ENCODE results near the gene HSCB.
"Not testable (repeated sequence)": the region's sequence is repeated elsewhere in the genome, so short reads cannot be mapped to it uniquely, and the experiment has no call there.

The HSCB gene

DNA sequence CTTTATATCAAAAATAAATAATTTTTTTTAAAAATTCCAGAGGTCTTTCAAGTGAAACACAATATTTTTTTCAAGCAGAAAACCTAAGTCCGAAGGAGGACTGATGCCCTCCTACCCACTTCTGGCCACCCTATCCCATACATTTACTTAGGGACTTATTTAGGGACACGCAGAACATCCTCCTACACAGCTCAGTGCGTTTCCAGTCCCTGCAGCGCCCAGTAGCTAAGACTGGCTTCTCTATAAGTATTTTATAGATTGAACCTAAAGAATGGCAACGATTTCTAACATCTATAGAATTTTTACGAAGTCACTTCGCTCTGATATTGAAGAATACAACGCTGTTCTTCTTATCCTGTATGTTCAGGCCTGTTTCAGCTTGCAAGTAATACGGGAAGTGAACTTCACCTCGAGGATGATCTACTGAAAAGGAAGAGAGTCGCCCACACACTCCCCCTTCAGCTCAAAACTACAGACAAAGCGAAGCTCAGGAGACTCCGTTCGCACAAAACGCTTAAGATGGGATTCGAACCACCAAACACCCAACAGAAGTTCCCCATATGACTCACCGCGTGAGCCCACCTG, 547 bp upstream of the HSCB start:
- no peak for DNase-seq

DNA sequence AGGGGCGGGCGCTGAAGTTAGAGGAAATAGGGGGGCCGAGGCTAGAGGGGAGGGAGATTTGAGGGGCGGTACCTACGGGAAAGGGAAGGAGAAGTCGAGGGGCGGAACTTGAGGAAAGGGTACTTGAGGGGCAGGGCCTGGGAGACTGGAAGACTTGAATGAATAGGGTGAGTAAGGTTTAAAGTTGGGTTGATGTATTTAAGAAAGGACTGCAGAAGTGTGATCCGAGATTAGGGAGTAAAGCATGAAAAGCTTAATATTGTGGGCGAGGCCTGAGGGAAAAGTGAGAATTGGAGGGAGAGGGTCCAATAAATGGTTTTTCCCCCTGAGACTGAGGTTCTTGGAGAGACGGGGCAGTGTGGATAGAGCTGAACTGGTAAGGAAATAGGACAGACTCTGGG, 723 bp downstream of the HSCB start:
- DNase-seq: no peak

DNA sequence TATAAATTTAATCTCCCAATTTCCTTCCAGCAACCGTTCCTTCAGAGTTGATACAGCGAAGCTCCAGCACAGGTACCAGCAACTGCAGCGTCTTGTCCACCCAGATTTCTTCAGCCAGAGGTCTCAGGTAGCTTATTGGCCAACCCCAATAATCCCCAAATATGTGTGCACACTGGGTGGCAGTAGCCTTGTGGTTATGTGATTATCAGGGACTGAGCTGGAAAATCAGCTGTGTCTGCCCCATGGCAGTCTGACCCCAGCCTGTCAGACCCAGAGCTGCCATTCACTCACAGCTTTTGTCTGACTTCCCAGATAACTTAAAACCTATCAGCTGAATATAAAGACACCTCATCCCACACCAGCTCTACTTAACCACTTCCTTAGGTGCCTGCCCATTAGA, 2.0 kb downstream of the HSCB start:
- DNase-seq: no peak

DNA sequence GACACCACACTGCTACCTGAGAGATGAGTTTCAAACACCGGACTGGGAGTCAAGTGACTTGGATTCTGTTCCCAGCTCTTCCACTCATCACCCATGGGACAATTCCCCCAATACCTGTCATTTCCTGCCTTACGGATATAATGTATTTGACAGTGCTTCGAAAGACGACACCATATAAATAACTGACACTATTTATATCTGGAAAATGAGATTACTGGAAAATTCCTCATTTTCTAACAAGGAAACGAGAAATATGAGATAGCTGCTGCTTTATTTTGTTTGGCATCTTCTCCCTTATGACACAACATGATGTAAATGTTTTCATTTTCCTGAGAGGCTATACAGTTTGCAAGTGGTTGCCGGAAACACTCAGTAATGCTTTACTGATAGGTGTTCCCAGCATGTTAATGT, 8.6 kb downstream of the HSCB start:
- DNase-seq: no peak

DNA sequence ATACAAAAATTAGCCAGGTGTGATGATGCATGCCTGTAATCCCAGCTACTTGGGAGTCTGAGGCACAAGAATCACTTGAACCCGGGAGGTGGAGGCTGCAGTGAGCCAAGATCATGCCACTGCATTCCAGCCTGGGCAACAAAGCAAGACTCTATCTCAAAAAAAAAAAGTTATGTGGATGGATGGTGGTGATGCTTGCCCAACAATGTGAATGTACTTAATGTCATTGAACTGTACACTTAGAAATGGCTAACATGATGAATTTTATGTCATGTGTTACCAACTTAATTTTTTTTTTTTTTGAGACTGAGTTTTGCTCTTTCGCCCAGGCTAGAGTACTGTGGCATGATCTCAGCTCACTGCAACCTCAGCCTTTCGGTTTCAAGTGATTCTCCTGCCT, 12.7 kb downstream of the HSCB start:
- not testable (repeated sequence) for DNase-seq

DNA sequence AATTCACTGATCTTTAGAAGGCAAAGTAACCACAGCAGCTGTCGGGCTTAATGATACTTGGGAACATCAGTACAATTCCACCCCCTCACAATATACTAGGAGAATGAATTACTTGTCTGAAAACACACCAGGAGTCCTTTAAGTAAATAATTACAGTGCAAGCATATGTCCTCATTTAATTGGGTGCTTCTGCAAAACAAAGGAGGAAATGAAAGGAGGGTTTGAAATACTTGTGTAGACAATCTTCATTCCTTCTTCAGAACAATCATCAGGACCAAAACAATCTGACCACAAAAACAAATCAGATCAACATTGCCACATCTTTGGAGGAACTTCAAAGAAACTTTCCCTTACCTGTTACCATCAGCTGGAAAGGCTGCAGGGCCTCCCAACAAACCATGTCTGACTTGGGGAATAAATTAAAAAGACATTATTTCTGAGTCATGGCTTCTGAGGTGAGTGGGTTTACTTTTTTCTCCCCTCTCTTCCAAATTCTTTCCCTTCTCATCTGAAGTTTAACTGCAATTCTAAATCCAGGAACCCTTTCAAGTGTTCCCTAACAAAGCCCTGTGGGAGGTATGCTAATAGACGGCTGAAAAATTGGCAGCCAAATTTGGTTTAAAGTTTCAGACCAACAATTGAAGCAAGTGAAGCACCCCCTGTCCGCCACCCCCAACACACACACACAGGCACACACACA, 18.2 kb downstream of the HSCB start:
- DNase-seq: no peak

DNA sequence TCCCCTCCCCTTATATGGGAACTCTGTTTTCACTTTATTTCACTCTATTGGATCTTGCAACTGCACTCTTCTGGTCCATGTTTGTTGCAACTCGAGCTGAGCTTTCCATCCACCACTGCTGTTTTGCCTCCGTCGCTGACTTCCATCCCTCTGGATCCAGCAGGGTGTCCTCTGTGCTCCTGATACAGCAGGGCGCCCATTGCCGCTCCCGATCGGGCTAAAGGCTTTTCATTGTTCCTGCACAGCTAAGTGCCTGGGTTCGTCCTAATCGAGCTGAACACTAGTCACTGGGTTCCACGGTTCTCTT, 19.6 kb downstream of the HSCB start:
- DNase-seq: no peak

DNA sequence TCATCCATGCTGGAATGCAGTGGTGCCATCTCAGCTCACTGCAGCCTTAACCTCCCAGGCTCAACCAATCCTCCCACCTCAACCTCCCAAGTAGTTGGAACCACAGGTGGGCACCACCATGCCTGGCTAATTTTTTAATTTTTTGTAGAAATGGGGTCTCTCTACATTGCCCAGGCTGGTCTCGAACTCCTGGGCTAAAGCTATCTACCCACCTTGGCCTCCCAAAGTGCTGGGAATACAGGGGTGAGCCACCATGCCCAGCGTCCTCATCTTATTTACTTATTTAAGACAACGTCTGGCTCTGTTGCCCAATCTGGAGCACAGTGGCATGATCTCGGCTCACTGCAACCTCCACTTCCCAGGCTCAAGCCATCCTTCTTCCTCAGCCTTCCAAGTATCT, 20.2 kb downstream of the HSCB start:
- DNase-seq: not testable (repeated sequence)

DNA sequence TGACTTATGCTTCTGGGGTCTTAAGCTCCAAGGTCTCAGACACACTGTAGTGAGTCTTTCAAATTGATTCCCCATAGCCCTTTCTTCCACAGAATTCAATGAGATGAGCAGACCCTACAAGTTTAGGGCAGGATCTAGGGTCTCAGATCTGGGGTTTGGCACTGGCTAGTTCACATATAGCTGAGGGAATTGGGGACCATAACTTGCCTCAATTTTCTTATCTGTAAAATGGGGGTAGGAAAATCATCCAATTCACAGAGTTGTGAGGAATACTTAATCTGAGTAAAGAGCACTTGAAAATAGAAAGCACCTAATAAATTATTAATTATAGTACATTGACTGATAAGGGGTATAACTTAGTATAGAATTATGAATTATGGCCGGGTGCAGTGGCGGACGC, 24.8 kb downstream of the HSCB start:
- no peak for DNase-seq

DNA sequence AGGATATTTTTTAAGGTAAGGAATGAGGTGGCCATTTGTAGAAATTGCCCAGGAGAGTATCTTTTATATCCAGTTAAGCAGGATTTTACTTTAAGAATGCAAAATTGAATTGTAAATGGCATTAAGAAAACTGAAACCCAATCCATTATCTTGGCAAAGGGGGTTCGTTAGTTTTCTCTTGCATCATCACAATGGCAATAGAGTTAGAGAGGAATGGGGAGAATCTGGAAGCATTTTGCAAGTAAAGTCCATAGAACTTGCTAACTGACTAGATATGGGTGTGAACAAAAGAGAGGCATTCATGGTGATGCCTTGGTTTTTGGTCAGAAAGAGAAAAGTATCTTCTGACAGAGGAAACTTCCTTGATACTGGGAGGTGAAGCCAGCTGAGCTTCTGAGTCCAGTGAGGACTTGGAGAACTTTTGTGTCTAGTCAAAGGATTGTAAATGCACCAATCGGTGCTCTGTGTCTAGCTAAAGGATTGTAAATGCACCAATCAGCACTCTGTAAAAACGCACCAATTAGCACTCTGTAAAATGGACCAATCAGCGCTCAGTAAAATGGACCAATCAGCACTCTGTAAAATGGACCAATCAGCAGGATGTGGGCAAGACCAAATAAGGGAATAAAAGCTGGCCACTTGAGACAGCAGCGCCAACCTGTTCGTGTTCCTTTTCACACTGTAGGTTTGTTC, 27.0 kb downstream of the HSCB start:
- DNase-seq: no peak

DNA sequence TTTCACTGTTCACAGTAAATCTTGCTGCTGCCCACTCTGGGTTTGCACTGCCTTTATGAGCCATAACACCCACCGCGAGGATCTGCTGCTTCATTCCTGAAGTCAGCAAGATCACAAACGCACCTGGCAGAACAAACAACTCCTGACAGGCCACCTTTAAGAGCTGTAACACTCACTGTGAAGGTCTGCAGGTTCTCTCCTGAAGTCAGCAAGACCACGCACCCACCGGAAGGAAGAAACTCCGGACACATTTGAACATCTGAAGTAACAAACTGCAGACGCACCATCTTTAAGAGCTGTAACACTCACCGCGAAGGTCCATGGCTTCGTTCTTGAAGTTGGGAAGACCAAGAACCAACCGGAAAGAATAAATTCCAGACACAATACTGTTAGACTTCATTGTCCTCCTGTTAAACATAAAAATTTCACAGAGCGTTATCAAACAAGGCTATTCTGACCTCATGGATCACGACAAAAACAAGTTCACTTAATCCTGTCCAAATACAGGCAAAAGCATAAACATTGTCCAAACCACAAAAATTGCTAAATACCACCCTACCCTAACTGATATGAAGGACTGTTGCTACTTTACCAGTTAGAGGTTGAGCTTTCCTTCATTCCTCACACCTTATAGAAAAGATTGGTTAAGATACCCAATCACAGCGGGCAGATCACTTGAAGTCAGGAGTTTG, 27.7 kb downstream of the HSCB start:
- DNase-seq: no peak

DNA sequence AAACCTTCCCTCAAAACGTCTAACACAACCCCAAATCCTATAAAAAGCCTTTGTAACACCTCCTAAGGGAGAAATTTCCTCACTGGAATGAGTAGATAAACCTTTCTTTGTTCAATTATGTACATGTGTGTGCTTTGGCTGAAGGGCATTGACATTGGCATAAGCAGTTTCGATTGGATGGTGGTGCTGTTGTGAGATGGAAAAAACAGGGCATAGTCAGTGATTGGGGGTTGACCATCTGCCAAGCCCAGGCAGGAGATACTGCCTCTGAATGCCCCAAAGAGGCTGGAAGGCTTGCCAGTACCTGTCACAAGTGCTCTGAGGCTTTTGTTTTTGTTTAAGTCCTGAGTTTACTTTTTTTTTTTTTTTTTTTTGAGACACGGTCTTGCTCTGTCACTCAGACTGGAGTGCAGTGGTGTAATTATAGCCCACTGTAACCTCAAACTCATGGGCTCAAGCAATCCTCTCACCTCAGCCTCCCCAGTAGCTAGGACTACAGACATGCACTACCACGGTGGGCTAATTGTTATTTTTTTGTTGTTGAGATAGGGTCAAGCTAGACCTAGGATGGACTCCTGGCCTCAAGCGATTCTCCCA, 29.5 kb downstream of the HSCB start:
- DNase-seq: no peak

DNA sequence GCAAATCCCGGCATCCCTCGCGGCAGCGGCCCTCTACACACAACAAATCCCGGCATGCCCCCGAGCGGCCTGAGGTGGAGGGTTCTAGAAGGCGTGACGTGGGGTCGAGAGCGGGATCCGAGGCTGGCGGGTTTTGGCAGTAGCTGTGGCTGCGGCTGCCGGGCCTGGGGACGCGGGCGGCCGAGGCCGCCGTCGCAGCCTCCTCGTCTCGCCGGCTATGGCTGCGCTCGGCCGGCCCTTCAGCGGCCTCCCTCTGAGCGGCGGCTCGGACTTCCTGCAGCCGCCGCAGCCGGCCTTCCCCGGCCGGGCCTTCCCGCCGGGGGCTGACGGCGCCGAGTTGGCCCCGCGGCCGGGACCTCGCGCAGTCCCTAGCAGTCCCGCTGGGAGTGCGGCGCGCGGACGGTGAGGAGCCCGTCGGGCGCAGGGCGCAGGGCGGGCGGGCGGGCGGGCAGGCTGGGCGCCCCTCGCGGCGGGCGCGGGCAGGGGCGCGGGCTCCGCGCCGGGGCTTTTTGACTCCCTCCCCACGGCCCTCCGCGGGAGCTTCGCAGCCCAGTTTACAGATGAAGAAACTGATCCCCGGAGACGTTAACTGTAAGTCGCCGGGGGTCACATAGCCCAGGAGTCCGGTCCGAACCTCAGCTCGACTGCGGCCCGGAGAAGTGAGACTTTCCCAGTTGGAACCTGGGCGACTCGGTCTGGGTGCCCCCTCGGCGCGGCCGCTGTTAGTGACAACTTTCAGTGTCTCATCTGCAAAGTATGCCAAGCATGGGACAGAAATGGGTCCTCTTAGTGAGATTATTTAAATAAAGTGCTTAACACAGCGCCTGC, 31.0 kb downstream of the HSCB start, which contains the start of gene CCDC117:
Gene CCDC117 (plus strand): TSS at position 63 of the 828 bp plus-strand sequence. CDS start 155 bp downstream, at position 218.
- peak; percentile 77 to 88 (median 83) for DNase-seq

DNA sequence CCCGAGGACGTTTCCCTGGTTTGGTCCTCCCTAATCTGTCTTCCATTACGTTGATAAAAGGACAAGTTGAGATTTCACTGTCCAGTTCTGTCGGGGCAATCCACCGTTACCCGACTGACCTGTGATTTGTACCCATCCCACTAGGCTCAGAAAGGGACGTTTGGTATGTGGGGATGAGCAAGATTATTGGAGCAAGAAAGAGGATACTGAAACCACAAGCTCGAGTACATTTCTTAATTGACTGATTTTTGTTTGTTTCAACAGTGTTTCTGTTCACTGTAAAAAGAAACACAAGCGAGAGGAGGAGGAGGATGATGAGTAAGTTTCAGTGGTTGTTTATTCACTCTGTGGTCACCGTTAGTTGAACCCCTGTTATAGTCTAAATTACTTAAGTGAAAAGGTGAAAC, 31.6 kb downstream of the HSCB start:
- DNase-seq: no peak

DNA sequence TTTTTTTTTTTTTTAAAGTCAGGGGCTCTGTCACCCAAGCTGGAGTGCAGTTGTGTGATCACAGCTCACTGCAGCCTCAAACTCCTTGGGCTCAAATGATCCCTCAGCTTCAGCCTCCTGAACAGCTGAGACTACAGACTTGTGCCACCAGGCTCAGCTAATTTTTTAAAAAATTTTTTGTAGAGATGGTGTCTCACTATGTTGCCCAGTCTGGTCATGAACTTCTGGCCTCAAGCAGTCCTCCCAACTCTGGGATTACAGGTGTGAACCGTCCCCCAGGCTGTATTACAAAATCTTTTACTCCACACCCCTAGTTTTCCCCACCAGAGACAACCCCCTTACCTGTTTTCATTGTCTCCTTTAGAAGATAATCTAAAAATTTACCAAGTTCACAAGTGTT, 32.5 kb downstream of the HSCB start:
- no peak for DNase-seq

DNA sequence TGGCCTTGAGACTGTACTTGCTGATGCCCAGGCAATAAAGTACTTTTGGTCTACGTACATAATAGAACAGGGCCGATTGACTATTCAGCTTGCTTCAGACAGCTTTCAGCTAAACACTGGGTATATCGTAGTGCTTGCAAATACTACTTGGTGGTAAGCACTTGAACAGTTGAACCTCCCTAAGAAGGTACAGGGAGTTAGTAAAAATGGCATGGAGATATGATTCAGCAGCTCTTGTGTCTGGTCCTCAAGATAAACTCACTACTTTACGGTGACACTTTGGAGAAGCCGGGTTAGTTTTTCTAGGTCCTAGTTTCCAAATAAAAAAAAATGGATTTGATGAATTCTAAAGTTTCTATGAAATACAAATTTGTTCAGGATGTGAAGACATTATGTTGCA, 38.0 kb downstream of the HSCB start:
- DNase-seq: no peak

DNA sequence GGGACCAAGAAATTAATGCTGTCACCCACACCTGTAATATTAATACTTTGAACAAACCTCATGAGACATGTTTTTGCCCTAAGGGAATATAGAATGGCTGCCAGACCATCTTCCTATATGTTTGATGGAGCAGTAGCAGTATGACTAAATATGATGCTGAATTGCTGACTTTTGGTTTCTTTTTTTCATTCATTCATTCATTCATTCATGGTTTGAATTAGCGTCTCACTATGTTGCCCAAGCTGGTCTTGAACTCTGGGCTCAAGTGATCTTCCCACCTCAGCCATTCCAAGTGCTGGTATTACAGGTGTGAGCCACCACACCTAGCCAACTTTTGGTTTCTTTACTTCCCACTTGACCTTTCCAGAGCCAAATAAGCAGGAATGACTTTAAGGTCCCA, 38.5 kb downstream of the HSCB start:
- no peak for DNase-seq

DNA sequence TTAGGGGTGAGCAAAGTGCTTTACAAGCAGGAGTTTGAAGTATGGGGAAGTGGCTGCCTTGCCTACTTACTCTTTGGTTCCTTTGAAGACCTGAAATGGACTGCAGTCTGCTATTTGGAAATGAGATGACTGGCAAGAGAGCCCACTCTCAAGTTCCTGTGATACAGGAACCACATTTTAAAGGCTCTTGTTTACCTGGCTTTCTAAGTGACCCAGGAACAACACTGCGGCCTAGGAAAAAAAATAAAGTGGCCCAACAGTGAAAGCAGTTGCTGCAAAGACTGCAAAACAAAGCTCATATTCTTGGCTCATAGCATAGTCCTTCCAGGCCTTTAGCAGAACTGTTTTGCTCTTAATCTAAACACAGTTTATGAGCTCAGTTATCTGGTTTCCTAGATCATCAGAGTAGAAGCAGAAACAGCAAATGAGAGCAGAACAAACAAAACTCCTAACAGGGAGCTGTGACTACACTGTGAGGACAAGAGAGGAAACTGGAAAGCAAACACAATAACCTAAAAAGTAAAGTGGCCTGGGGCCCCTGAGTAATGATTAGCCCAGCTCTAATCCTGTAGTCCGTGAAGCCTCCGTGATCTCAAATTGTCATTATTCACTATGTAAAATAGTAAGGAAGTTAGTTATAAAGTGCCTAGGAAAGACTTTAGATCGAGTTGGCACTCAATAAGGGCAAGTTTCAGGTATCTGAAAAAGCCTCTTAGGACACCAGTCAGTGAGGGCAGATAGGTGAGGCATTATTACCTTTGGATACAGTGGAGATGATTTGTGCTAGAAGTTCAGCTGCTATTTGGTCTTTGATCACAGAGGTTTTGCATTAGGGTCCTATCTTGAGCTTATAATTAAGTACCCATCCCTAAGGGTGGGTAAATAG, 42.2 kb downstream of the HSCB start:
- no peak for DNase-seq

DNA sequence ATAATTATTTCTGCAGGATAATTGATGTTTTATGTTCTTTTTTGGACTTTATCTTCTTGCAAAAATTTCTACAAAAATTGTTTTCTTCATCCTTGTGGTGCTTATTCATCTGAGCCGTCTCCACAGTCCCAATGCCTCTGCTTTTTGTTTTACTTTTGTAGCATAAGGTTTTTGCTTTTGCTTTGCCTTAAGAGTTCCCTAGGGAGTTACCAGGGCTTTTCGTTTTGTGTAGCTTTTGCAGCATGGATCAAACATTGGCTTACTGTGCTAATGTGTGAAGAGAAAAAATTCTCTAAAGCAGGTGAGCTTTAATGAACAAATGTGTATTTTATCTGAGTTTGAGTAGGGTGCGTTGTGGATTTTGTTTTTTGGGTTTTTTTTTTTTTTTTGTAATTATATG, 46.8 kb downstream of the HSCB start:
- no peak for DNase-seq

DNA sequence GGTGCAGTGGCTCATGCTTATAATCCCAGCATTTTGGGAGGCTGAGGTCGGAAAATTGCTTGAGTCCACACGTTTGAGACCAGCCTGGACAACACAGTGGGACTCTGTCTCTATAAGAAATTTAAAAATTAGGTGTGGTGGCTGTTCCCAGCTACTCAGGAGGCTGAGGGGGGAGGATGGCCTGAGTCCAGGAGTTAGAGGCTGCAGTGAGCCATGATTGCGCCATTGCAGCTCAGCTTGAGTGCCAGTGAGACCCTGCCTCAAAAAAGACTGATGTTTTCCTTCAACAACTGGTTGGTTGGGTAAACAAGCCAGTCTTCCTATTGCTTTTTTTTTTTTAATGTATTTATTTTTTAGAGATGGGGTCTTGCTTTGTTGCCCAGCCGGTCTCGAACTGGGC, 49.3 kb downstream of the HSCB start:
- no peak for DNase-seq

DNA sequence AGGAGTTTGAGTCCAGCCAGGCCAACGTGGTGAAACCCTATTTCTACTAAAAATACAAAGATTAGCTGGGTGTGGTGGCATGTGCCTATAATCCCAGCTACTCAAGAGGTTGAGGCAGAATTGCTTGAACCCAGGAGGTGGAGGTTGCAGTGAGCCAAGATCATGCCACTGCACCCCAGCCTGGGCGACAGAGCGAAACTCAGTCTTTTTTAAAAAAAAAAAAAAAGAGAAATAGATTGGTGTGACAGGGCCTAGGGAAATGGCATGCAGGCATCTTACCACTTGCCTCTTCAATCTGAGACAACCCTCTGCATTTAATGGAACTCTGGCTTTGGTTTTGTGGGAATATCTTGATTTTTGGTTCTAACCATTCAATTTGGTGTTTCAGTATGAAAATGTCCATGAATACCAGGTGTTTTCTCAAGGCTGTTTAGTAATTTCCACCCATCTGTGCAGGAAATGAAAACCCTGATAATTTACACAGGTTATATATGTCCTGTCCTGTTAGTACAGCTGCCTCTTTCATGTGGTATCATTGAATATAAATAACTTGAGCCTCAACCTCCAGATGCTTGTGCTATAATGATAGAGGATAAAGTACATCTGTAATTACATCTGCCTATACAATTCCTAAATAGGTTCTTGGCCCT, 50.1 kb downstream of the HSCB start:
- no peak for DNase-seq

Data from activated naive CD4-positive, alpha-beta T cell (primary cell).